Stimulated activated CD8-positive, alpha-beta memory T cell treated with anti-CD3 and anti-CD28 coated beads, Interleukin-12 subunit alpha, Interleukin-12 subunit beta, amount 100 ng/mL, for 4 hours (primary cell): Measurements from ENCODE around the gene SGTA.
"Not testable (repeated sequence)": the region's sequence is repeated elsewhere in the genome, so short reads cannot be mapped to it uniquely, and the experiment has no call there.

Experiments used
- DNase-seq: peaks from one replicate; pipeline ENCODE4 v3.0.0-alpha.2; 2020; ENCODE audit warnings: low read depth

Gene SGTA

GRCh38 chr19:2713170-2713569, 69.9 kb downstream of the SGTA start:
- DNase-seq: not testable (repeated sequence)

DNA sequence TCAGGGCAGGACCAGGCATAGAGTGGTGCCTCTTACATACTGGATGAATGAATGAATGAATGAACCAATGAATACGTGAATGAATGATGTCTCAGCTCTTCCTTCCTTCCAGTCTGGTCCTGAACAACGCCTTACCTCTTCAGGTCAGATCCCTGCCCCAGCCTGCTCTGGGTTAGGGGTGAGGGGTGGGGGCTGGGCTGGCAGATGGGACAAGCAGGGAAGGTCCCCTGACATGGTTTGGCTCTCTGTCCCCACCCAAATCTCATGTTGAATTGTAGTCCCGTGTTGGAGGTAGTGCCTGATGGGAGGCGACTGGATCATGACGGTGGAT, 71.2 kb downstream of the SGTA start:
- no peak for DNase-seq

DNA sequence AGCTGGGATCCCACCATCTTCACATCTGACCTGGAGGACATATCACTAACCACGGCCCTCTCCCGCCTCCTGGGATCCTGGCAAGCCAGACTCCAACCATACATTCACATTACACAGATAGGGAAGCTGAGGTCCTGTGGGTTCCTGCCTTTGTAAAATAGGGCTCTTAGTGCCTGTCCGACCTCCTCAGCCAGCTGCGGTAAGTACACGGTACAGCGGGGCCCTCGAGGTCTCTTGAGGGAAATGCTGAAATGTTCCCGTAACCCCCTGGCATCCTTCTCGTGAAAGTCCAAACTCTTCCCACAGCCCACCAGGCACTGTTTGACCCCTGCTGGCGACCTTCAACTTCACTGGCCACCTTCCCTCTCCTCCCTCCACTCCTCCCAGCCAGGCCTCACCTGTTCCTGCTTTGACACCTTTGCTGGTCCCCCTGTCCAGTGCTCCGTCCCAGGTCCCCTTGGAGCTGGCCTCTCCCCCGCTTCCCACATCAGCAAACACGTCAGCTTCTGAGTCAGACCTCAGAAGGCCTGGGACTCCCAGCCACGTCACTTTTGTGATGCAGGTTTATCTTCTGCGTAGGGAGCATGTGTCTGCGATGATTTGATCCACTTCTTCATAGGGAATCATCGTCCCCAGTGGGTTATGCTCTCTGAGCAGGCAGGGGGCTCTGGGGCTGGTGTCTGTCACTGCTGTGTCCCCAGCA, 71.8 kb downstream of the SGTA start:
- no peak for DNase-seq

GRCh38 chr19:2706251-2706650, 76.8 kb downstream of the SGTA start:
- DNase-seq: no peak
